HAP-1 (cell line): ENCODE measurements around the gene SCN3B.
A peak's percentile ranks its signal among the peaks of the same experiment; 100 is the strongest.

ENCODE experiments used
- DNase-seq, 2 experiments: peaks; one replicate each; pipeline ENCODE4 v3.0.0-alpha.2; 2016 to 2020; ENCODE audit warnings: low spot score in 2 of 2
- H3K27me3 ChIP-seq: fragments of 250-450 bp; sonication (Bioruptor Pico); 2 replicates; pipeline ENCODE4 v1.5.1; 2020; ENCODE audit warnings: low read depth, mild to moderate bottlenecking, moderate library complexity
- H3K36me3 ChIP-seq: fragments of 250-450 bp; sonication (Bioruptor Pico); replicated peaks from 2 replicates; pipeline ENCODE4 v1.5.1; 2020; ENCODE audit warnings: mild to moderate bottlenecking
- H3K4me1 ChIP-seq: fragments of 250-450 bp; sonication (Bioruptor Pico); 2 replicates; pipeline ENCODE4 v1.5.1; 2020; ENCODE audit warnings: mild to moderate bottlenecking
- H3K4me3 ChIP-seq: fragments of 250-450 bp; sonication (Bioruptor Pico); 2 replicates; pipeline ENCODE4 v1.5.1; 2020; ENCODE audit warnings: mild to moderate bottlenecking, moderate library complexity
- H3K9me3 ChIP-seq: fragments of 250-450 bp; sonication (Bioruptor Pico); 2 replicates; pipeline ENCODE4 v1.5.1; 2020; ENCODE audit warnings: mild to moderate bottlenecking, moderate library complexity
- in situ Hi-C: fragments of 300-500 bp; cut with MboI; formaldehyde crosslinking; loops from 3 replicates; pipeline ENCODE4 v1.14.3; 2020; ENCODE audit warnings: low sequenced_read_pairs, inconsistent platforms, mixed read lengths

The SCN3B gene

GRCh38 chr11:123642435-123642834 lies 12.0 kb downstream of the SCN3B start:
- no peaks in the 10 kb centered on the region for H3K36me3 ChIP-seq
- in situ Hi-C loops, result loop anchor here (10.0 kb wide), 1 partner anchor 62 kb away; no protein-coding TSS in a partner anchor
- H3K4me3 ChIP-seq, result no peak overlapping the region
- DNase-seq, result no peak
- H3K4me1 ChIP-seq, result no peaks in the 10 kb centered on the region
- H3K27me3 ChIP-seq, result no peaks in the 10 kb centered on the region
- H3K9me3 ChIP-seq, result no peaks in the 10 kb centered on the region

GRCh38 chr11:123641495-123641840 lies 13.0 kb downstream of the SCN3B start:
- Histone ChIP-seq H3K9me3 (no peaks in the 10 kb centered on the region), H3K27me3 (no peaks in the 10 kb centered on the region), H3K36me3 (no peaks in the 10 kb centered on the region), H3K4me3 (no peak overlapping the region), H3K4me1 (no peaks in the 10 kb centered on the region)
- DNase-seq, result no peak
- in situ Hi-C loops, result loop anchor here (10.0 kb wide), 1 partner anchor 63 kb away; no protein-coding TSS in a partner anchor

GRCh38 chr11:123640677-123641494 lies 13.5 kb downstream of the SCN3B start:
- Histone ChIP-seq H3K9me3 (no peaks in the 10 kb centered on the region), H3K4me1 (no peaks in the 10 kb centered on the region), H3K36me3 (no peaks in the 10 kb centered on the region), H3K27me3 (peaks cover 4% of the 10 kb centered on the region; the same call in 1 of the 2 replicates), H3K4me3 (no peak overlapping the region)
- in situ Hi-C loops, result loop anchor here (10.0 kb wide), 1 partner anchor 64 kb away; no protein-coding TSS in a partner anchor
- DNase-seq, result peak; percentile 38 to 70

GRCh38 chr11:123640029-123640428 lies 14.4 kb downstream of the SCN3B start:
- H3K4me1 ChIP-seq, result no peaks in the 10 kb centered on the region
- H3K4me3 ChIP-seq, result no peak overlapping the region
- no peak for DNase-seq
- in situ Hi-C loops, result loop anchor here (10.0 kb wide), 1 partner anchor 65 kb away; no protein-coding TSS in a partner anchor
- peaks cover 6% of the 10 kb centered on the region; the same call in 1 of the 2 replicates for H3K27me3 ChIP-seq
- no peaks in the 10 kb centered on the region for H3K9me3 ChIP-seq
- H3K36me3 ChIP-seq, result no peaks in the 10 kb centered on the region

GRCh38 chr11:123630126-123630608 lies 24.3 kb downstream of the SCN3B start:
- H3K4me3 ChIP-seq, result no peak overlapping the region
- peaks cover 2% of the 10 kb centered on the region; the same call in 1 of the 2 replicates for H3K27me3 ChIP-seq
- DNase-seq, result no peak
- no peaks in the 10 kb centered on the region for H3K36me3 ChIP-seq
- H3K4me1 ChIP-seq, result no peaks in the 10 kb centered on the region
- no peaks in the 10 kb centered on the region for H3K9me3 ChIP-seq
- in situ Hi-C loops, result no loop called here

GRCh38 chr11:123628936-123629683 lies 25.3 kb downstream of the SCN3B start:
- H3K27me3 ChIP-seq, result no peaks in the 10 kb centered on the region
- no peak for DNase-seq
- no peaks in the 10 kb centered on the region for H3K9me3 ChIP-seq
- H3K36me3 ChIP-seq, result no peaks in the 10 kb centered on the region
- no peaks in the 10 kb centered on the region for H3K4me1 ChIP-seq
- no peak overlapping the region for H3K4me3 ChIP-seq
- in situ Hi-C loops, result no loop called here

- Histone ChIP-seq H3K4me1 (no peaks in the 10 kb centered on the region), H3K27me3 (no peaks in the 10 kb centered on the region), H3K36me3 (no peaks in the 10 kb centered on the region; the same call in 1 of the 2 replicates), H3K4me3 (no peak overlapping the region), H3K9me3 (no peaks in the 10 kb centered on the region)
- DNase-seq, result no peak
- in situ Hi-C loops, result no loop called here
Observed at GRCh38 chr11:123624974-123625373, 29.4 kb downstream of the SCN3B start.

GRCh38 chr11:123622576-123622975 lies 31.8 kb downstream of the SCN3B start:
- Histone ChIP-seq H3K4me1 (no peaks in the 10 kb centered on the region), H3K9me3 (no peaks in the 10 kb centered on the region), H3K36me3 (peaks cover 12% of the 10 kb centered on the region), H3K4me3 (no peak overlapping the region), H3K27me3 (no peaks in the 10 kb centered on the region)
- DNase-seq, result no peak
- in situ Hi-C loops, result no loop called here

- H3K4me1 ChIP-seq, result no peaks in the 10 kb centered on the region
- H3K4me3 ChIP-seq, result no peak overlapping the region
- no peaks in the 10 kb centered on the region for H3K27me3 ChIP-seq
- peaks cover 42% of the 10 kb centered on the region for H3K36me3 ChIP-seq
- H3K9me3 ChIP-seq, result no peaks in the 10 kb centered on the region
- in situ Hi-C loops, result no loop called here
- no peak for DNase-seq
Observed at GRCh38 chr11:123616505-123617198, 37.8 kb downstream of the SCN3B start.

- in situ Hi-C loops, result no loop called here
- no peak for DNase-seq
- no peak overlapping the region for H3K4me3 ChIP-seq
- H3K9me3 ChIP-seq, result no peaks in the 10 kb centered on the region
- H3K36me3 ChIP-seq, result peaks cover 48% of the 10 kb centered on the region
- H3K27me3 ChIP-seq, result no peaks in the 10 kb centered on the region
- H3K4me1 ChIP-seq, result no peaks in the 10 kb centered on the region
Observed at GRCh38 chr11:123611698-123612097, 42.7 kb downstream of the SCN3B start.

- in situ Hi-C loops, result no loop called here
- Histone ChIP-seq H3K9me3 (no peaks in the 10 kb centered on the region), H3K4me1 (no peaks in the 10 kb centered on the region), H3K36me3 (peaks cover 37% of the 10 kb centered on the region), H3K4me3 (no peak overlapping the region), H3K27me3 (no peaks in the 10 kb centered on the region)
- DNase-seq, result no peak
Observed at GRCh38 chr11:123608945-123609344, 45.5 kb downstream of the SCN3B start.

- in situ Hi-C loops, result no loop called here
- no peaks in the 10 kb centered on the region for H3K4me1 ChIP-seq
- H3K9me3 ChIP-seq, result no peaks in the 10 kb centered on the region
- H3K27me3 ChIP-seq, result no peaks in the 10 kb centered on the region
- DNase-seq, result no peak
- H3K36me3 ChIP-seq, result peaks cover 31% of the 10 kb centered on the region
- H3K4me3 ChIP-seq, result no peak overlapping the region
Observed at GRCh38 chr11:123608371-123608770, 46.1 kb downstream of the SCN3B start.

GRCh38 chr11:123607781-123608180 lies 46.6 kb downstream of the SCN3B start:
- Histone ChIP-seq H3K4me1 (no peaks in the 10 kb centered on the region), H3K9me3 (no peaks in the 10 kb centered on the region), H3K27me3 (no peaks in the 10 kb centered on the region), H3K4me3 (no peak overlapping the region), H3K36me3 (peaks cover 25% of the 10 kb centered on the region)
- no peak for DNase-seq
- in situ Hi-C loops, result no loop called here
